AG04450 (cell line): ENCODE data around the gene ADO. TPM values are rescaled to one million over a fixed set of nuclear protein-coding genes. Genes with fewer than 3 reads are reported as not detected.
A peak's percentile ranks its signal among the peaks of the same experiment; 100 is the strongest.

Source experiments
- CTCF ChIA-PET: fragments of 300-600, 350-600 bp; formaldehyde crosslinking; extraction: SDS; loops from one replicate; lab custom pipeline; 2022; ENCODE audit warnings: antibody characterized with exemption, inconsistent platforms; lab: Charles Lee
- POLR2A ChIA-PET: fragments of 350-600 bp; formaldehyde crosslinking; extraction: SDS; loops from one replicate; lab custom pipeline; 2021; ENCODE audit warnings: antibody characterized with exemption, inconsistent platforms; lab: Yijun Ruan, JAX
- DNase-seq: peaks from one replicate; pipeline ENCODE4 v3.0.0-alpha.2; 2011; ENCODE audit warnings: low read depth, low spot score
- H3K27ac ChIP-seq: one replicate; pipeline ENCODE4 v1.5.1; 2012; ENCODE audit warnings: low read depth, low read length, control low read depth
- H3K27me3 ChIP-seq: one replicate; pipeline ENCODE4 v1.6.0; 2012; ENCODE audit warnings: low read length; ENCODE audit not compliant: control insufficient read depth, insufficient read depth
- H3K4me3 ChIP-seq: 2 replicates; pipeline ENCODE4 v1.5.1; 2011; ENCODE audit warnings: mild to moderate bottlenecking, low read depth, low read length, control low read depth
- H3K9me3 ChIP-seq: 2 replicates; pipeline ENCODE4 v1.5.1; 2012; ENCODE audit warnings: low read length; ENCODE audit not compliant: control insufficient read depth, insufficient read depth
- polyA plus RNA-seq: library from polyadenylated mRNA; depleted of rRNA; stranded (reverse); fragments of >200 nt; gene quantifications from 2 replicates; pipeline ENCODE4 v1.2.3, GENCODE V29; 2011
- TF ChIP-seq, protein P1 (sequence below): IDR thresholded peaks from 2 replicates; pipeline ENCODE4 v1.5.1; 2011; ENCODE audit warnings: low read depth, low read length, control low read depth, inconsistent platforms

ADO gene
- polyA plus RNA-seq, 1 experiment, result 17.8 TPM

DNA sequence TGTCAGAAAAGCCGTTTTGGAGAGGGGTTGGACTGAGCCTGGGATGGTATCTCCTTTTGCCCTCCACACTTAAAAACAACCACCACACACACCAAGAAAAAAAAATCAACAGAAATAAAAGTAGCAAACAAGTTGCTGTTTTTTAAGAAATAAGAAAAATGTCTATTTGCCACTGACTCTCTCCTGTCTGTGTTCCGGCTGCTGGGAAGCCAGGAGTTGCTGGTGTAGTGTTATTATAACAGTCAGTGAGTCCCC lies 11.5 kb downstream of the ADO start:
- peak overlapping the region; percentile 39 for H3K27ac ChIP-seq
- DNase-seq, result no peak
- POLR2A ChIA-PET, result interaction anchor here (1.3 to 3.2 kb wide), 2 partner anchors 12 to 317 kb away, joined by 5 to 12 read pairs; partner anchors contain the start of genes ADO and NRBF2

DNA sequence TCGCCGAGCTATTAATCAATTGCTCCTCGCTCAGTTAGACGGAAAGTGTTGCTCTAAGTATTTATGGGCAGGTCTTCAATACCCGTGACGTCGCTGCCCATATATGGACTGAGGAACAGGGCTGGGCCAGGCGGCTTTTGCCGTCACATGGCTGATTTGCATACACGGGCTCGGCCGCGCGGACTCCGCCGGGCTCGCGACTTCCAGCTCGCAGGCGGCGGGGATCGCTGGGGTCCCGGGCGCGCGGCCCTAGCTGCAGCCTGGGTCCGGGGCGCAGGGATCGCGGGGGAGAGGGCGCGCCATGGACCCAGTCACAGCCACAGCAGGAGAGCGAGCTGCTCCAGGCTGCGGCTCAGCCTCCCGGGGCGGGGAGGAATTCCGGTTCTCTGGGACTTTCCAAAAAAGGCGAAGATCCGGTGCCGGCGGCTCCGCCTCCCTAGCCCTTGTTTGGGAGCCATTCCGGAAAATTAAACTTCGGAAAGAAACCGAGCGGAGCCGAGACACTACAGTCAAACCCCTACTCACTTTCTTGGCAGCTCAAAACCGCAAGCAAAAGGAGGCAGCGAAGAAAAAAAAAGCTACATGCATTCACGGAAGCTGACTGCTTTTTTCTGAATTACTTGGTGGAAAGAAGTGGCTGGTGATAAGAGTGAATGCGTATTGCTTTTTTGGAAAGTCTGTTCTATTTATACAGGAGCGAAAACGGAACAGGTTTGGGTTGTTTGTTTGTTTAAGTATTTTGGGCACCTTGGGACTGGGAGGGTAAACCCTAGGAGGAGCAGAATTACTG lies 12.0 kb downstream of the ADO start, which contains the start of gene EGR2:
Gene EGR2, minus strand, starts transcription at position 36 of the 790 bp plus-strand sequence. CDS start 337 bp downstream, outside the sequence.
- ChIA-PET POLR2A (interaction anchor here (0.5 to 3.2 kb wide), 3 partner anchors 12 to 317 kb away, joined by 5 to 12 read pairs (median 5); partner anchors contain the start of genes ADO and NRBF2), CTCF (interaction anchor here (1.2 to 4.3 kb wide), 10 partner anchors 13 to 379 kb away, joined by 3 to 102 read pairs (median 8); partner anchors contain the start of gene ADO)
- H3K27ac ChIP-seq, result peak within 1 kb of the TSS; percentile 39
- DNase-seq, result peak; percentile 80
- H3K4me3 ChIP-seq, result peak within 1 kb of the TSS; percentile 68
- no peaks in the 10 kb centered on the region; the same call in 1 of the 2 replicates for H3K9me3 ChIP-seq
- H3K27me3 ChIP-seq, result peaks cover 48% of the 10 kb centered on the region
- TF ChIP-seq, protein P1, sequence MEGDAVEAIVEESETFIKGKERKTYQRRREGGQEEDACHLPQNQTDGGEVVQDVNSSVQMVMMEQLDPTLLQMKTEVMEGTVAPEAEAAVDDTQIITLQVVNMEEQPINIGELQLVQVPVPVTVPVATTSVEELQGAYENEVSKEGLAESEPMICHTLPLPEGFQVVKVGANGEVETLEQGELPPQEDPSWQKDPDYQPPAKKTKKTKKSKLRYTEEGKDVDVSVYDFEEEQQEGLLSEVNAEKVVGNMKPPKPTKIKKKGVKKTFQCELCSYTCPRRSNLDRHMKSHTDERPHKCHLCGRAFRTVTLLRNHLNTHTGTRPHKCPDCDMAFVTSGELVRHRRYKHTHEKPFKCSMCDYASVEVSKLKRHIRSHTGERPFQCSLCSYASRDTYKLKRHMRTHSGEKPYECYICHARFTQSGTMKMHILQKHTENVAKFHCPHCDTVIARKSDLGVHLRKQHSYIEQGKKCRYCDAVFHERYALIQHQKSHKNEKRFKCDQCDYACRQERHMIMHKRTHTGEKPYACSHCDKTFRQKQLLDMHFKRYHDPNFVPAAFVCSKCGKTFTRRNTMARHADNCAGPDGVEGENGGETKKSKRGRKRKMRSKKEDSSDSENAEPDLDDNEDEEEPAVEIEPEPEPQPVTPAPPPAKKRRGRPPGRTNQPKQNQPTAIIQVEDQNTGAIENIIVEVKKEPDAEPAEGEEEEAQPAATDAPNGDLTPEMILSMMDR, result no peak

More for the DNA sequence above, 11.5 kb downstream of the ADO start:
- CTCF ChIA-PET, result interaction anchor here (1.2 to 4.3 kb wide), 4 partner anchors 179 to 378 kb away, joined by 3 to 102 read pairs (median 20); no protein-coding TSS in a partner anchor
- Histone ChIP-seq H3K9me3 (no peaks in the 10 kb centered on the region; the same call in 1 of the 2 replicates), H3K27me3 (peaks cover 44% of the 10 kb centered on the region), H3K4me3 (peak overlapping the region; percentile 68)
- TF ChIP-seq, protein P1, result no peak

DNA sequence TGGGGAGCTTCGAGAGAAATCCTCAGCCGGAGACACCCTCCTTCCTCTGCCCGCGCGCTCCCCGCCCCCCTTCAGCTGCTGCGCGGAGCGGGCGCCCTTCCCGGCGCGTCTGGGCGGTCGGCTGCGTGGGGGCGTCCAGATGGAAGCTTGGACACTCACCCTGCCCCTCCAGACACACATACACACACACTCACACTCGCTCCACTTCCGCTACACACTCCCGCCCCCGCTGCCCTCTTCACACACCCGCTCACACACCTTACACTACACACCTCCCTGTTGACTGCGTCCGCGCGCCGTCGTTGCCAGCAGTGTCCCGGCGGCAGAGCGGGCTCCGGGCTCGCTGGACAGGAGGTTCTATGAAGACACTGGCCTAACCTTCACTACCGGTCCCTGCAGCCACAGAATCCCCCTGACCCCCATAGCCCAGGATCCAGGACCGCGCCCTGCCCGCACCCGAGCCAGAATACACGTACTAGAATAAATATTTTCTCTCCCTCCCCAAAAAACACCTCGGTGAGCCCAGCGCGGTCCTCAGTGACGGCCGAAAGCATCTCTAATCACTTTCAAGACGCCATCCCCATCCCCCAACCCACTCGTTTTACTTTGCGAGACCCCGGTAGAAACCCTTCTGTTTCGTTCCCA lies 12.7 kb downstream of the ADO start:
- CTCF ChIA-PET, result interaction anchor here (0.6 to 4.3 kb wide), 44 partner anchors 8 to 1926 kb away, joined by 3 to 102 read pairs (median 4); partner anchors contain the start of gene ADO
- POLR2A ChIA-PET, result interaction anchor here (0.5 to 3.2 kb wide), 5 partner anchors 13 to 316 kb away, joined by 3 to 12 read pairs (median 5); partner anchors contain the start of genes ADO and NRBF2
- Histone ChIP-seq H3K9me3 (no peaks in the 10 kb centered on the region; the same call in 1 of the 2 replicates), H3K27ac (no peak overlapping the region), H3K4me3 (peak overlapping the region; percentile 68), H3K27me3 (peaks cover 51% of the 10 kb centered on the region)
- no peak for DNase-seq
- TF ChIP-seq, protein P1, result no peak

DNA sequence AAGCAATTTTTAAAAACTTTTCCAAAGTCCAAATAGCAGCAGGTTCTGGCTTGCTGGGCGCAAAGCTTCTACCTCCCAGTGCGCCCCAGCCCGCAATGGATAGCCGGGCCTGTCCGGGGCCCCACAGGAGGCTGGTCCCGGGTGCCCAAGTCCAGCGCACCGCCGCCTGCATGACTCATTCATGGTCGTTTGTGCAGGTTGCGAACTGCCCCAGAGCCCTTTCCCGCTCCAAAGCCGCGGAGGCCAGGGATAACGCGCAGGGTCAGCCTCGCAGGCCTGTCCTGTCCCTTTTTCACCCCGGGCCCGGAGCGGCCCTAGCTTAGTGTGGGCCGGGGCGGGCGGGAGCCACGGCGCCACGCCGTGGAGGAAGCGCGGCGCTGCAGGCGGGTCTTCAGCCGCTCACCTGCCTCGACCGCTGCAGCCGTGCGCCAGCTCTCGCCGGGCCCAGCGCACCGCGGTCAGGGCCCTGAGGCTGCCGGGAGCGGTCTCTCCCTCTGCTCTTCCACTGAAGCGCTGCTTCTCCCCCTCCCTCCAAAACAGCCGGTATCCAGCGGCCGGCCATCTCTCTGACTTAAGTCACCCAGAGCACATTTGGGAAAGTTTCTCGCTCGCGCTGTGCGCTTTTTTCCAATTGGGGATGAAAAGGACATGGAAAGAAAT lies 13.4 kb downstream of the ADO start:
- POLR2A ChIA-PET, result interaction anchor here (1.0 to 3.2 kb wide), 2 partner anchors 13 to 180 kb away, joined by 3 to 12 read pairs; partner anchors contain the start of gene ADO
- TF ChIP-seq, protein P1, result peak; percentile 70
- Histone ChIP-seq H3K27me3 (peaks cover 53% of the 10 kb centered on the region), H3K27ac (no peak overlapping the region), H3K9me3 (no peaks in the 10 kb centered on the region; the same call in 1 of the 2 replicates), H3K4me3 (peak overlapping the region; percentile 68)
- DNase-seq, result no peak
- CTCF ChIA-PET, result interaction anchor here (0.6 to 4.3 kb wide), 44 partner anchors 8 to 1926 kb away, joined by 3 to 102 read pairs (median 4); partner anchors contain the start of gene ADO
